BJ (cell line): Measurements from ENCODE around the gene KATNAL2. TPM values are rescaled to one million over a fixed set of nuclear protein-coding genes. Genes with fewer than 3 reads are reported as not detected.

Source experiments
- CTCF ChIA-PET: fragments of 350-600 bp; formaldehyde crosslinking; extraction: SDS; loops from one replicate; lab custom pipeline; 2021; ENCODE audit warnings: antibody characterized with exemption, inconsistent platforms; lab: Yijun Ruan, JAX
- POLR2A ChIA-PET: fragments of 300-600 bp; sonication (Branson Sonifier 250); formaldehyde crosslinking; extraction: SDS; loops from one replicate; lab custom pipeline; 2021; ENCODE audit warnings: antibody characterized with exemption; lab: Charles Lee
- DNase-seq: peaks from one replicate; pipeline ENCODE4 v3.0.0-alpha.2; 2011; ENCODE audit warnings: low read depth
- H3K27me3 ChIP-seq: 2 replicates; pipeline ENCODE4 v1.6.0; 2011; ENCODE audit warnings: low read length; ENCODE audit not compliant: control insufficient read depth, insufficient read depth
- H3K36me3 ChIP-seq: 2 replicates; pipeline ENCODE4 v1.5.1; 2011; ENCODE audit warnings: low read length; ENCODE audit not compliant: control insufficient read depth, insufficient read depth
- H3K4me3 ChIP-seq: 2 replicates; pipeline ENCODE4 v1.5.1; 2011; ENCODE audit warnings: low read depth, mild to moderate bottlenecking, control low read depth, low read length
- CTCF ChIP-seq: IDR thresholded peaks from 2 replicates; pipeline ENCODE4 v1.5.1; 2011; ENCODE audit warnings: low read depth, mild to moderate bottlenecking, control low read depth, inconsistent platforms, low read length, moderate library complexity; ENCODE audit not compliant: insufficient read depth
- polyA plus RNA-seq: library from polyadenylated mRNA; depleted of rRNA; stranded (reverse); fragments of >200 nt; gene quantifications from 2 replicates; pipeline ENCODE4 v1.2.3, GENCODE V29; 2011

The KATNAL2 gene
- polyA plus RNA-seq, 1 experiment: 1.3 TPM

GRCh38 chr18:46915800-46916550 is 1.4 kb upstream of the KATNAL2 start:
- H3K36me3 ChIP-seq: no peaks in the 10 kb centered on the region
- ChIA-PET CTCF (no interaction called here), POLR2A (no interaction called here)
- TF ChIP-seq CTCF: no peak
- no peak for DNase-seq
- peak overlapping the region; percentile 85 for H3K4me3 ChIP-seq
- H3K27me3 ChIP-seq: no peaks in the 10 kb centered on the region

GRCh38 chr18:46916551-46917107 is 773 bp upstream of the KATNAL2 start:
- CTCF ChIA-PET: no interaction called here
- Histone ChIP-seq H3K4me3 (peak overlapping the region; percentile 85), H3K36me3 (no peaks in the 10 kb centered on the region), H3K27me3 (no peaks in the 10 kb centered on the region)
- TF ChIP-seq CTCF: no peak
- POLR2A ChIA-PET: no interaction called here
- DNase-seq: no peak

GRCh38 chr18:46917803-46918600 is 600 bp downstream of the KATNAL2 start:
- no peak for DNase-seq
- H3K4me3 ChIP-seq: peak overlapping the region; percentile 85
- H3K36me3 ChIP-seq: no peaks in the 10 kb centered on the region
- ChIA-PET CTCF (interaction anchor here (0.6 kb wide), 1 partner anchor 33 kb away, joined by 3 read pairs; no protein-coding TSS in a partner anchor), POLR2A (interaction anchor here (0.8 kb wide), 1 partner anchor 231 kb away, joined by 3 read pairs; no protein-coding TSS in a partner anchor)
- H3K27me3 ChIP-seq: no peaks in the 10 kb centered on the region
- no peak for TF ChIP-seq CTCF

- H3K4me3 ChIP-seq: no peak overlapping the region
- H3K27me3 ChIP-seq: no peaks in the 10 kb centered on the region
- CTCF ChIA-PET: no interaction called here
- POLR2A ChIA-PET: no interaction called here
- no peak for DNase-seq
- no peak for TF ChIP-seq CTCF
- H3K36me3 ChIP-seq: no peaks in the 10 kb centered on the region
Observed at GRCh38 chr18:46920067-46920466, 2.7 kb downstream of the KATNAL2 start.

- ChIA-PET CTCF (interaction anchor here (0.6 to 1.3 kb wide), 2 partner anchors 10 to 183 kb away, joined by 3 to 4 read pairs; no protein-coding TSS in a partner anchor), POLR2A (no interaction called here)
- no peak for DNase-seq
- Histone ChIP-seq H3K36me3 (no peaks in the 10 kb centered on the region), H3K27me3 (no peaks in the 10 kb centered on the region), H3K4me3 (no peak overlapping the region)
- TF ChIP-seq CTCF: no peak
Observed at GRCh38 chr18:46920653-46921052, 3.3 kb downstream of the KATNAL2 start.
